ENCODE measurements around the gene COL19A1.

Gene COL19A1

GRCh38 chr6:70118670-70119069 is 252.3 kb downstream of the COL19A1 start:
- TF ChIP-seq CTCF (IDR thresholded peaks at IDR 0.05; ENCODE audit: borderline replicate concordance, control extremely low read depth, extremely low read depth, insufficient read depth, missing control alignments): no peak
- in situ Hi-C loops (cut with MboI; ENCODE audit: low sequenced_read_pairs, unreplicated experiment): loop anchor here (25.0 kb wide), 2 partner anchors 281 to 381 kb away; no protein-coding TSS in a partner anchor
- DNase-seq (ENCODE audit: low spot score): no peak

GRCh38 chr6:70119218-70119835 is 253.0 kb downstream of the COL19A1 start:
- DNase-seq (ENCODE audit: low spot score): no peak
- in situ Hi-C loops (cut with MboI; ENCODE audit: low sequenced_read_pairs, unreplicated experiment): loop anchor here (25.0 kb wide), 2 partner anchors 282 to 382 kb away; no protein-coding TSS in a partner anchor
- no peak for TF ChIP-seq CTCF (IDR thresholded peaks at IDR 0.05; ENCODE audit: borderline replicate concordance, control extremely low read depth, extremely low read depth, insufficient read depth, missing control alignments)

- DNase-seq (ENCODE audit: low spot score): no peak
- TF ChIP-seq CTCF (IDR thresholded peaks at IDR 0.05; ENCODE audit: borderline replicate concordance, control extremely low read depth, extremely low read depth, insufficient read depth, missing control alignments): no peak
- in situ Hi-C loops (cut with MboI; ENCODE audit: low sequenced_read_pairs, unreplicated experiment): loop anchor here (25.0 kb wide), 2 partner anchors 287 to 387 kb away; no protein-coding TSS in a partner anchor
Measured at GRCh38 chr6:70124443-70124842, 258.1 kb downstream of the COL19A1 start.

- in situ Hi-C loops (cut with MboI; ENCODE audit: low sequenced_read_pairs, unreplicated experiment): loop anchor here (25.0 kb wide), 2 partner anchors 288 to 388 kb away; no protein-coding TSS in a partner anchor
- no peak for DNase-seq (ENCODE audit: low spot score)
- TF ChIP-seq CTCF (IDR thresholded peaks at IDR 0.05; ENCODE audit: borderline replicate concordance, control extremely low read depth, extremely low read depth, insufficient read depth, missing control alignments): no peak
Measured at GRCh38 chr6:70124882-70125545, 258.7 kb downstream of the COL19A1 start.

- in situ Hi-C loops (cut with MboI; ENCODE audit: low sequenced_read_pairs, unreplicated experiment): no loop called here
- DNase-seq (ENCODE audit: low spot score): no peak
- TF ChIP-seq CTCF (IDR thresholded peaks at IDR 0.05; ENCODE audit: borderline replicate concordance, control extremely low read depth, extremely low read depth, insufficient read depth, missing control alignments): no peak
Measured at GRCh38 chr6:70125602-70126001, 259.2 kb downstream of the COL19A1 start.

- no peak for TF ChIP-seq CTCF (IDR thresholded peaks at IDR 0.05; ENCODE audit: borderline replicate concordance, control extremely low read depth, extremely low read depth, insufficient read depth, missing control alignments)
- no peak for DNase-seq (ENCODE audit: low spot score)
- in situ Hi-C loops (cut with MboI; ENCODE audit: low sequenced_read_pairs, unreplicated experiment): no loop called here
Measured at GRCh38 chr6:70129341-70129740, 263.0 kb downstream of the COL19A1 start.
